Pancreas (tissue), 10 donors: ENCODE measurements around the gene MYOM3. TPM values are rescaled to one million over a fixed set of nuclear protein-coding genes. Genes with fewer than 3 reads are reported as not detected.
A peak's percentile ranks its signal among the peaks of the same experiment; 100 is the strongest.

Experiments used
- ATAC-seq, 4 donors: fragments of 200-7000 bp; cut with Tn5 transposase; one replicate each; pipeline versions ENCODE4 v1.8.0 to v1.9.1; 2020; ENCODE audit warnings: mild to moderate bottlenecking in 4 of 4, moderate library complexity in 4 of 4
- DNase-seq, 6 donors: peaks; one replicate each; pipeline ENCODE4 v3.0.0-alpha.2; 2020
- FAIRE-seq: peaks from 2 replicates; lab custom pipeline; 2012; peaks lifted over from hg19 to GRCh38; lab: Jason Lieb, UNC
- H3K27ac ChIP-seq, 4 donors: fragments of 200-600 bp; sonication (generic); 1 replicate in 3 of 4; 2 replicates in 1 of 4; pipeline versions ENCODE4 v1.5.0 to v1.8.0; 2020
- H3K27me3 ChIP-seq, 4 donors: fragments of 200-600 bp; one replicate each; pipeline ENCODE4 v1.8.0; 2021
- H3K36me3 ChIP-seq, 3 donors: fragments of 200-600 bp; sonication (generic) in 1 of 3; one replicate each; pipeline versions ENCODE4 v1.5.0 to v1.8.0; 2020 to 2021
- H3K4me1 ChIP-seq, 3 donors: fragments of 200-600 bp; one replicate each; pipeline ENCODE4 v1.8.0; 2021
- H3K4me3 ChIP-seq, 4 donors: fragments of 200-600 bp; sonication (generic) in 2 of 4; one replicate each; pipeline versions ENCODE4 v1.5.0 to v1.8.0; 2020 to 2021
- H3K9me3 ChIP-seq, 4 donors: fragments of 200-600 bp; one replicate each; pipeline ENCODE4 v1.8.0; 2021
- CTCF ChIP-seq, 4 donors: fragments of 200-600 bp; sonication (generic) in 3 of 4; IDR thresholded peaks; one replicate each; pipeline versions ENCODE4 v1.5.0 to v1.8.0; 2021; ENCODE audit warnings: antibody characterized with exemption in 4 of 4
- WGBS, 2 donors: extraction: QIAGEN DNeasy Blood & Tissue Kit; methylation state at CpG; one replicate each; pipeline ENCODE4 v1.1.7; 2013; 5-methylcytosine and 5-hydroxymethylcytosine counted together
- intact Hi-C, 3 donors: fragments of 100-400 bp; cut with DNase I; formaldehyde crosslinking; loops; one replicate each; pipeline versions ENCODE4 v1.11.1 to v1.14.2; 2022
- polyA plus RNA-seq, 2 donors: library from polyadenylated mRNA; stranded (reverse); fragments of 200-250 nt; gene quantifications; one replicate each; pipeline ENCODE4 v1.2.3, GENCODE V29; 2013
- total RNA-seq, 6 donors: library from RNA; stranded (reverse); fragmentation: NEBNext Ultra II Directional in 4 of 6; extraction: Animal tissue kit (Norgen Biotek cat#: 25700) in 4 of 6; gene quantifications; one replicate each; pipeline versions ENCODE4 v1.2.1 to v1.2.4, GENCODE V29; 2021 to 2023
- donor health status: healthy with polysubstance abuse.
- donor health status: DM: no; HTN: no; CAD: no; lungs with moderate emphysema.
- donor health status: DM: no; HTN: no; CAD: no.
- donor health status: control.
- donor health status: control.
- donor health status: Bipolar disorder and iron deficiency.
- donor health status: DM: yes; HTN: yes; CAD: no.
- donor health status: DM: no; HTN: no; CAD: no.
- donor health status: DM: no; HTN: no; CAD: no.
- donor health status: DM: yes; HTN: yes; CAD: no.

Gene MYOM3
- total and polyA plus RNA-seq, 8 donors: 0.38 to 1.7 (median 0.79) TPM

GRCh38 chr1:24151175-24151533 lies 39.2 kb upstream of the MYOM3 start:
- intact Hi-C loops: no loop called here
- DNase-seq (peak in 5 of 6 donors; percentile 51 to 78 (median 72)), FAIRE-seq (no peak), ATAC-seq (peak; percentile 45 to 61 (median 57))
- Histone ChIP-seq H3K27ac (peak overlapping the region in 3 of 4 donors; percentile 3 to 57 (median 15)), H3K4me1 (peaks cover 12 to 20% (median 12%) of the 10 kb centered on the region in 3 donors), H3K36me3 (no peaks in the 10 kb centered on the region), H3K27me3 (no peaks in the 10 kb centered on the region), H3K9me3 (no peaks in the 10 kb centered on the region), H3K4me3 (peak overlapping the region in 1 of 4 donors; percentile 30)
- TF ChIP-seq CTCF (IDR thresholded peaks at IDR 0.05): no peak
- WGBS, 2 donors: 11 to 12% methylated on average over 12 of the region's 12 CpGs

DNA sequence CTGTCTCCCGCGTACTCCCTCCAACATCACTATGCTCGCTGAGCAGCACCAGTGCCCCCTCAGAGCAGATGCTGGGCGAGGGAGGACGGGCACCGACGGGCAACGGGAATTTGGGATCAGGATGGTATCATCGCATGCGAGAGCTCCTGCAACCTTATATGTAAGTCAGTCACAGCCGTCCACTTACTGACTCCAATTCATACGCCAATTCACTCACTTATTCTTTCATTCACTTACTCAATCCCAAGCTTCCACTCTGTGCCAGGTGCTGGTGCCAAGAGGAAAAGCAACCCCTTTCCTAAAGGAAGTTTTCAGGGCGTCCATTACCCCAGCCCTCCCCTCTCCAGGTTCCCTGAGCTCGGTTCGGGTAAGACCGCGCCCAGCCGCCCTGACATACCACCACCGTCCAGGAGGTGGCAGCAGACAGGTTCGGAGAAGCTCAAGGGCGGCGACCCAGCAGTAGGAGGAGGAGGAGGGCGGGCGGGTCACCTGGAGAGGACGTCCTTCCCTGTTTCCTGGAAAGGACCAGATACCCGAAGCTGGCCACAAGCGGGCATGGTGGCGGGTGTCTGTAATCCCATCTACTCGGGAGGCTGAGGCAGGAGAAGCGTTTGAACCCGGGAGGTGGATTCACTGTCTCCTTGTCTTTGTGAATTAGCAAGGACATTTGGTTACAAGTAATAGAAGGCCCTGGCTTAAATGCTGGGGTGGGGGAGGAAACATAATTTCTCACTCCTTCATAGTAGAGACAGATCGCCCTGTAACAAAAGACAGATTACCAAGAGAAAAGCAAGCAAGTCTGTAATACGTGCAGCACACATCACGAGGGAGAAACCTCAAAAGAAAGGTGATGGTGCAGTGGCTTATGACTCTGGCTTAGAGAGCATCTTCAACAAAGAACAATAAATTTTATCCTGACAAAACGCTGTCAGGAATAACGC lies 38.6 kb upstream of the MYOM3 start:
- H3K4me1 ChIP-seq: peaks cover 8 to 19% (median 9%) of the 10 kb centered on the region in 3 donors
- H3K4me3 ChIP-seq: peak overlapping the region in 2 of 4 donors; percentile 3 to 30
- peak; percentile 85 to 98 (median 92) for DNase-seq
- no peaks in the 10 kb centered on the region for H3K36me3 ChIP-seq
- 9 to 10% methylated on average over 36 of the region's 36 CpGs for WGBS, 2 donors
- H3K27me3 ChIP-seq: no peaks in the 10 kb centered on the region
- H3K27ac ChIP-seq: peak overlapping the region in 3 of 4 donors; percentile 3 to 57 (median 15)
- ATAC-seq: peak; percentile 85 to 96 (median 92)
- no peak for FAIRE-seq
- peak; percentile 82 to 90 (median 84) for TF ChIP-seq CTCF (IDR thresholded peaks at IDR 0.05)
- intact Hi-C loops: no loop called here
- no peaks in the 10 kb centered on the region for H3K9me3 ChIP-seq

DNA sequence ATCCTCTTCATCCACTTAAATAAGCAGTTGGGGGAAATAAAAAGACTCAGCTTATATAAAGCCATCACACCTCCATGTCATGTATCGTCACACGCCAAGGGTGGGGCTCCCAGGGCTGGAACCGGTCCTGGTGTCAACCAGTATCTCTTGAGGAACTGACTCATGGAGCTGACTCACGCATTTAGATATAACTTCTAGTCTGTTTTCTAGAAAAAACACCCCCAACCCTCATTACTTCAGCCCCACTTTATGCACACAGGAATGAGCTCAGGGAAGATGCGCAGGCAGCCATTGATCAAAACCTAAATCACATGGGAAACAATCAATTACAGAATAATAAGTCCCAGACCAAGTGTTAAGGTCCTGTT lies 37.9 kb upstream of the MYOM3 start:
- Histone ChIP-seq H3K36me3 (no peaks in the 10 kb centered on the region), H3K27me3 (no peaks in the 10 kb centered on the region), H3K4me3 (peak overlapping the region in 1 of 4 donors; percentile 30), H3K27ac (no peak overlapping the region), H3K4me1 (peaks cover 2 to 12% (median 4%) of the 10 kb centered on the region in 3 donors), H3K9me3 (no peaks in the 10 kb centered on the region)
- FAIRE-seq (no peak), DNase-seq (no peak), ATAC-seq (peak in 3 of 4 donors; percentile 15 to 48 (median 17))
- no peak for TF ChIP-seq CTCF (IDR thresholded peaks at IDR 0.05)
- intact Hi-C loops: no loop called here
- WGBS, 2 donors: 33 to 40% methylated on average over 5 of the region's 5 CpGs

GRCh38 chr1:24147816-24148215 lies 35.9 kb upstream of the MYOM3 start:
- no peak for TF ChIP-seq CTCF (IDR thresholded peaks at IDR 0.05)
- no peak for DNase-seq
- peaks cover 0 to 18% (median 4%) of the 10 kb centered on the region in 3 donors for H3K4me1 ChIP-seq
- no peak overlapping the region for H3K4me3 ChIP-seq
- H3K27me3 ChIP-seq: no peaks in the 10 kb centered on the region
- H3K9me3 ChIP-seq: no peaks in the 10 kb centered on the region
- no peak for ATAC-seq
- no peaks in the 10 kb centered on the region for H3K36me3 ChIP-seq
- intact Hi-C loops: no loop called here
- WGBS, 2 donors: 72 to 74% methylated on average over 6 of the region's 6 CpGs
- H3K27ac ChIP-seq: no peak overlapping the region
- no peak for FAIRE-seq

GRCh38 chr1:24147194-24147593 lies 35.3 kb upstream of the MYOM3 start:
- DNase-seq: no peak
- no peaks in the 10 kb centered on the region for H3K9me3 ChIP-seq
- intact Hi-C loops: no loop called here
- no peak for ATAC-seq
- 88 to 93% methylated on average over 9 of the region's 9 CpGs for WGBS, 2 donors
- TF ChIP-seq CTCF (IDR thresholded peaks at IDR 0.05): no peak
- H3K4me3 ChIP-seq: no peak overlapping the region
- no peak overlapping the region for H3K27ac ChIP-seq
- FAIRE-seq: no peak
- H3K27me3 ChIP-seq: no peaks in the 10 kb centered on the region
- H3K36me3 ChIP-seq: no peaks in the 10 kb centered on the region
- peaks cover 0 to 18% (median 4%) of the 10 kb centered on the region in 3 donors for H3K4me1 ChIP-seq
